GM19035 (cell line): Measurements from ENCODE around the gene EPSTI1.

Experiments
- ATAC-seq: cut with Tn5 transposase; IDR thresholded peaks from one replicate; pipeline ENCODE4 v1.9.1; 2021; ENCODE audit not compliant: unreplicated experiment

EPSTI1 gene

GRCh38 chr13:42976066-42976465, 16.0 kb downstream of the EPSTI1 start:
- ATAC-seq = no peak

DNA sequence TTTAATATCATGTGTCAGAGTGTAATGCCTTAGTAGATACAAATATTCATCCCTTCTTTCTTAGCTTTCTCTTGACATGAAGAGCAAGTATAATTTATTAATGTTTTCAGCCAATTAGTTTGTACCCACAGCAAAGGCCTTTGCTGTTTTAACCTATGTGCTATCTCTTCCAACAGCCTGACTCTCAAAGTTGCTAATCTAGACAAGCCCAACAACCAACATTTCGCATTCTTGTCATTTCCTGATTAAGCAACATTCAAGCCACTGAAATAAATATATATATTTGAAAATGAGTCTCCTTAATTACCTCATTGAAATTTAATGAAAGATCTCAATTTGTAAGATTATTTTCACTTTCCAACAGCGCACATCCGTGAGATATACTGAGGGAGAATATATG, 18.5 kb downstream of the EPSTI1 start:
- ATAC-seq = no peak

DNA sequence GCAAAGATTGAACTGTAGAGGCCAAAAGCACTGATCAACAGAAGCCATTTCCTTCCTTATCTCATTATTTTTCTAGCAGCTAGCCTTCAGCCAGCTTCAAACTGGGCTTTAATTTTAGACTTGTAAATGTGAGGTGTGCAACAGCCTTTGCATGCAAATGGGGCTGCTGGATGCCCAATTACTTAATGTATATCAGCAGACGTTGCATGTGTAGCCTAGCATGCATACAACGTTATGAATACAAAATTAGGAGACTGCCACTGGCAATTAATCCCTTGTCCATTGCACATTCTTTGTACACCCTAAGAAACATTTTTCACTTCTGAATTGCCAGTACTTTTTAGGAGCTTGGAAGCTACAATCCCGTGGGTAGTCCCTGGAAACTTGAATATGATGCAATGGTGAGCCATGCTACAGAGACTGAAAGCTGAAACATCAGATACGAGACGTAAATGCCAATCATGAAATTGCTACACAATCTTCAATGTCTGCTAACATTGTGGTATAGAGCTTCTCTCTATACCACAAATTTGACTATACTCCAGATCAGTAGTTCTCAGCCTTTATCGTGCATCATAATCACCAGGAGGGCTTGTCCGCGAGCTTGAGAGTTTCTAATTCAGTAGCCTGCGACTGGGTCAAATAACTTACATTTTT, 20.2 kb downstream of the EPSTI1 start:
- no peak for ATAC-seq

DNA sequence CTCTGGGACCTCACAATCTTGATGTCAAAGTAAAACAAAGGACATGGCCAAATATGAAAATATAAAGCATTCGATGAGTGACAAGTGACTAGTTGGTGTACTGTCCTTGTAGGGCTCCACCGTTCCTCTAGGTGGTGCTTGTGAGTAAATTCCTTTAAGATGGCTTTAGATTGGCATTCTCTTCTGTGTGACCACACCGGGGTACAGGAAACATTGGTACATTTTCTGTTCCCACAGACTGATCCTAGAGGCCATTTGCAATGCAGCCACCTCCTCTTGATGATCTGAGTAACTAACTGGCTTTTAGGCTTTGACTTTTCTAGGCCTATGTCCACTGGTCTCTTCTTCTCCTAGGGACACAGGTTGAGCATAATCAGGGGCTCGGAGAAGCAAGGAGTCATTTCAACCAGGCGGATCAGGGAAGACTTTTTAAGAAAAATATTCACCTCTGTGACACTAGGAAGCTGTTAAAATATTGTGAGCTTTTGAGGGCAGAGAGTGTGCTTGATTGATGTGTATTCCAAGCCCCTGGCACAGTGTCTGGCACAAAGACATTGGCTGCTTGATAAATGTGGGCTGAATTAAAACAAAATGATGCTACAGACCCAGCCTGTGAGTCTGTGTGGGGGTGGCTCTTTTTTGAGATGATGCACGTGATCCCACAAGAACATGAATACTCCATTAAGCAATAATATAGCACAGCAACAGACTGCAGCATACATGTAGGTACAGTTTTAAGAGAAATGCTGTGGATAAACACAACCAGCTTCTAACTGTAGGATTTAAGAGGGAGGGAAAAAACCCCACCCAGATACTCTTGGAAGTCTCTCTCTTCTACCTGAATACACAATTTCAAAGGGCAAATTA, 21.0 kb downstream of the EPSTI1 start:
- peak; percentile 69 for ATAC-seq

DNA sequence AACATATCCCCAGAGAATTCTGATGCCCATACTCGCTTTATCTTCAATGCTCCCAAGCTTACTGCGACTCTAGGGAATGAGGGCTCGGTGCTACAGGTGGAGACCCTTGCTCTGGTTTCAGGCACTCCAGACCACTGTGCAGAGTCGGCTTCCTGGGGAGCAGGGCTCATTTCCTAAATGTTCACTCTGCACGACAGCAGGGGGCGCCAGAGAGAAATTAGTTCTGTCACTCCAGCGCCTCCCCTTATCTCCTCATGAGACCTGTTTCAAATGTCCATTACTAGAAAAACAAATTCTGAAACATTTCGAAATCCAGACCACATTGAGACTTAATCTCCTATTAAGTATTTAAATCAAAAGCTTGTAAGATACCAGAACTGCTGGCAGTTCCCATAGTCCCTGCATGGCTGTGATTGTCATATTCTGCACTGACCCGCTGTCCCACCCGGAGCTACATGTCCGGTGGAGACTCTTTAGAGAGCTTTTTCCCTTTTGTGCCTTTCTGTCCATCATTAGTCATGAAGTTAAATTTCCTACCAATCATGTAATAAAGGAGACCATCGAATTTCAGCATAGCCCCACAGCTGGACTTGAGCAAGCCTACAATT, 22.4 kb downstream of the EPSTI1 start:
- peak; percentile 49 for ATAC-seq

DNA sequence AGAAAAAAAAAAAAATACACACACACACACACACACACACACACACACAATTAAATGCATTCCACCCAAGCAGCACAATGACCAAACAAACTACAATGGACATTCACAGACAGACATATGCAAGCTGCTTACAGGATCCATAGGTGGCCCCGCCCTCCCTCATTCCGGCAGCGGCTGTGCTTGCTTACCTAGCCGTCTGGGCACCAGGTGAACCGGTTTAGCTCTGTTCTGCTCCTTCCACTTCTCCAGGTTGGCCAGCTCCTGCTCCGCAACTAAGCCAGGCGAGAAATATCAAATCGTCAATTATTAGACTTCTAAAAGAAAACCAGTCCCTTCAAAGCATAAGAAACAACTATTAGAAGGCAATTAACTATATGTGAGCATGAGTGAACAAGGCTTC, 23.1 kb downstream of the EPSTI1 start:
- no peak for ATAC-seq

DNA sequence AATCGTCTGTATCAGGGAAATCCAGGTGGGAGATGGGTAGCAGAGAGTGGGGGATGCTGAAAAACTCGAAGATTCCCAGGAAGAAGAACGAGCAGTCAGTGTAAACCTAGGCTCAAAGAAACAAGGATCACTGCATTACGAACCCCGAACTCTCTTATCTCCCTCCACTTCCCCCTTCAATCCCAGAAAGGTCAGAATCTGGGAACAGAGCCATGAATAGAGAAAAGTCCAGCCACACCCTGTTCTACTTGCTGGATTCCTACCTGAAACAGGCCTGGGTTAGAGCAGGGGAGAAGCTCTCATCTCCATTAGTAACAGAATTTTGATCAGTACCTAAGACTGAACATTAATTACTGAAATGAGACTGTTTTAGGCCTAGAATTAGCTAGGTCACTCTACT, 24.4 kb downstream of the EPSTI1 start:
- ATAC-seq = no peak

GRCh38 chr13:42965281-42965680, 26.8 kb downstream of the EPSTI1 start:
- ATAC-seq = no peak

GRCh38 chr13:42964761-42965161, 27.3 kb downstream of the EPSTI1 start:
- no peak for ATAC-seq

GRCh38 chr13:42959615-42960014, 32.4 kb downstream of the EPSTI1 start:
- ATAC-seq = no peak

DNA sequence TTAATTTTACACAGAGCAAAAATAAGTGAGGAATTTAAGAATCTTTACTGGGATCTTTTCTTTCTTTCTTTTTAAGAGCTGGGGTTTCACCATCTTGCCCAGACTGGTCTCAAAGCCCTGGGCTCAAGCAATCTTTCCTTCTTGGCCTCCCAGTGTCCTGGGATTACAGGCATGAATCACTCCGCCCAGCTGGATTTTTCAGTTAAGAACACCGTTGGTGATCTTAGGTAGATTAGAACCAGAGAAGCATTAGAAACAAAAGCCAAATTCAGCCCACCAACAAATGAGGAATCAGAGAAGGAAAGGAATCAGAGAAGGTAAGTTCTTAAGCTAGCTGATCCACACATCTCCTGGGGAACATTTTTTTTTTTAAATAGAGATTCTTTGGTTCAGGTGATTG, 34.2 kb downstream of the EPSTI1 start:
- no peak for ATAC-seq

DNA sequence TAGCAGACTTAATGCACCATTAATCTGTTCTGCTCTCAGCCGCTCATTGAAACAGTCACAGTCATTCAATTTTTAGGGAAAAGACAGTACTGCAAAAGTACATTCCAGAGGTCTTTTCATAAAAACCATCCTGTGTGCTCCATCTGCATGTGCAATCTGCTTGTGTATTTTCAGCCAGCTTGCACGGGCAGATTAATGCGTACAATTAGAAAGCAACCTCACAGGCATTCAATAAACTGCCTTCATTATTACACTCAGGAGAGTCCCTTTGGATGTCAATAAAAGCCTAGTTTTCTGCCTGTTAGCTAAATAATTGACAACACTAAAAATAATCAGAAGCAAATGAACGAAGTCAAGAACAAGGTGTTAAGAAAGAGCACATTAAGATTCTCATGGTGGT, 41.9 kb downstream of the EPSTI1 start:
- ATAC-seq = no peak

DNA sequence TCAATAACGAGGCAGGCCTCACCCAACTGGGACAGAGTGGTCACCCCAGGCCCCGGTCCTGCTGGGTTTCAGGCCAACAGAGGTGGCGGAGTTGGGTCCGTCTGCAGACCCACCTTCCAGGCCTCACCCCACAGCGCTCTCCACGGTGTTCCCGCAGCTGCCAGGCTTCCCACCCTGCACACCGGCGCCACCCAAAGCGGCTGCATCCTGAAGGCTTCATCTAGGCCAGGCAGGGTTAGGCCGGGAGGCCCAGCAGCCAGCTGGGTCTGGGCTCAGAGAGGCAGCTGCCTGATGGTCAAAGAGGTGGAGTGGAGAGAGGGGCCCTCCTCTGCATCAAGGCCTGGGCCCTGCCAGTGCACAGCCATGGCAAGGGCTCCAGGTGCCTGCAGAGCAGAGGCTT, 44.1 kb downstream of the EPSTI1 start:
- ATAC-seq = no peak

GRCh38 chr13:42946927-42947326, 45.1 kb downstream of the EPSTI1 start:
- ATAC-seq = no peak

DNA sequence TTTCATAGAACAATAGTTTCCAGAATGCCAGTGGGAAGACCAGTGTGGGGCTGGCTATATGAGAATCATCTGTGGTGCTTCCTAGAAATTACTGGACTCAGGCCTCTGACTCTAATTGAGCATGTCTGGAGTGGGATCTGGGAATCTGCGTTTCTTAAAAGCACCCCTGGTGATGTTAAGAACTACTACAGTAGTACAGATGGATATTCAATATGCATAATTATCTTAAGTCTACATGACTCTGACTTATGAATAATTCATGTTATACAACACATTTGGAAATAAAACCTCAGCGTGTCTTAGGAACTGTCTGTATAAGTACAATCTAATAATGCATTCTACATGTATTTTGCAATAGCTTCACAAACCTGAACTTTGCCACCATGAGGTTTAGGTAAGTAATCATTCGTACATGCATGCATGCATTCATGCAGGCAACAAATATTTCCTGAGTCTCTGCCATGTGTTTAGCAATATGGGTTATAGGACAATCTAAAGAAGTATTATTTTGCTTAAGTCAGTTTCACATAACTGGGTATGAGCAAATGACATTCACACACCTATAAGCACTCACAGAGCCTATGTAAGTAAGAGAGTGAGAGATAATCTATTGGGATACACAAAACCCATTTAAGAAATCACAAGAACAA, 62.0 kb downstream of the EPSTI1 start:
- ATAC-seq = no peak

DNA sequence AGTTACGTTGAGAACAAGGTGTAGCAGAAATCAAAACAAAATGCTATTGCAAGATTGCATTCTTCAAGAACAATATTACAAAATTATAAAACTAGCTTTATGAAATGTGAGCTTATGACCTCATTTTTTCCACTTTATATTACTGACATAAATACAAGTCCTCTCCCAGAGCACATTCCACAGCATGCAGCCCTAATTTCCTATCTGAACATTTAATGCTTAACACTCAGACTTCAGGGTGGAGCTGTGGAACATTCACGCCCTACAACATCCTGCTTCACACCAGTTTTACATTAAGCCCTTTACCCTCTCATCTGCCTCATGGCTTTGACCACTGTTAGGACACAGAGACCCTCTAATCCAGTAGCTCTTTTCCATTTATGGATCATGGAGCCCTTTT, 65.5 kb downstream of the EPSTI1 start:
- ATAC-seq = no peak

DNA sequence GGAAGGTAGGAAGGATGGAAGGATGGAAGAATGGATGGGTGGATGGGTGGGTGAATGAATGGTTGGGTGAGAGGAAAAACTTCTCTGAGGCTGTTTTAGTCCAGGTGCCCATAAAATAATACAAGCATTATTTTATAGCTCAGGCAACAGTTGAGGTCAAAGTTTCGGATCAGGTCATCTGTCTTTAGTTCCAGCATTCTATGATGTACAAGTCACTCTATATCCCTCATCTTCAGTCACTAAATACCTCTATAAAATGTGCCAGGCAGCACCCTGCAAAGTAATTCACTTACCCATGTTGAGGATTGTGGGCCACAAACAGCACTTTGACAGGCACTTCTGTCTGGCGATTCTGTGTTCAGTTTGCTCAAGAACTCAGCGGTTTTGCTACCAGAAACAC, 66.0 kb downstream of the EPSTI1 start:
- no peak for ATAC-seq

DNA sequence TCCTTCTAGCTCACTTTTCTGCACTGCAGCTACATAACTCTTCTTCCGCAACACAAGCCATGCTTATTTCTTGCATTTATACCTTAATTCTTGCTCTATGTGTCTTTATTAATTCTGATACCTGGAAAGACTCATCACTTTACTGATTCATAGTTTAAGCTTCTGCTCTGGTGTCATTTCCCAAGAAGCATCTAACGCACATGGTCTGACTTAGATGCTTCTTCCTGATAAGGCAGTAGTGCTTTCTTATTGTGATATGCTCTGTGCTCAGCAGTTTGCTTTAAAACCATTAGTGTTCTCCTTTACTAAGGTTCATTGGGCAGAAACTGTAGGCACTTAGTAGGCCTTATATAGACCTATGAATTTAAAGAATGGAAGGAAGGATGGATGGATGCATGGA, 66.4 kb downstream of the EPSTI1 start:
- no peak for ATAC-seq

GRCh38 chr13:42924344-42924743, 67.7 kb downstream of the EPSTI1 start:
- no peak for ATAC-seq

GRCh38 chr13:42907745-42908144, 84.3 kb downstream of the EPSTI1 start:
- no peak for ATAC-seq

DNA sequence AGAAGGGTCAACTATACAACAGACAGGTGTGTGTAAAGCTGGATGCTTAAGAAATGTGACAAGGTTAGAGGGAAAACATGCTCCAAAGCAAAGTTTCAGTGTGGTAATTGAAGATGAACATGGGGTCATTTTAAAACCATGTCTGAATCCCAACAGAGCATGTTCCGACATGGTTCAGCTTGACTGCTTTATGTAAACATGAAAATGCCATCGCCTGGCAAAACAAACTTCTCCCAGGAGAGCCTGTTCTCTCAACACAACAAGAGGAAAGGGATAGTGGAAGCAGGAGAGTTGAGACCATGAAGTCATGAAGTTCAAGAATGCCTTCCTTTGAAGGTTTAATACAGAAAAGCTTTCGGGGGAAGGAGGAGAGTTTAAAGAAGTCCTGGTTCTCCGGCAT, 85.8 kb downstream of the EPSTI1 start:
- ATAC-seq = no peak

DNA sequence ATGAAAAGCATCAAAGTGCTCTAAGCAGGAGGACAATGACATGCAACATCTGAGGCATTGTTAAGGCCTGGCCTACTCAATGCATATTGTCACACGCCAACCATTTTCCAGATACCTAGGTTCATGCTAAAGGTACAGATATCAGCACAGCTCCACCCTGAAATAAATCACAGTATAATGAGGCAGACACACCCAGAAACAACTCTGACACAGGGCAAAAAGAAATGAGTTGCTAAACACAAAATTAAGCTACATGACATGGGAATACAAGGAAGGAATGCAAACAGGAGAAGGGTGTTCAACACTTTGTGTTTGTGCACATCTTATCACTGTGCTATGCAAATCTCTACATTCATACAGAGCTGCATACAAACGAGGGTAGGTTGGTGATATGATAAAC, 86.5 kb downstream of the EPSTI1 start:
- ATAC-seq = no peak
